Muscle layer of duodenum (tissue), 2 donors: Measurements from ENCODE around the gene MERTK.

Source experiments
- H3K27ac ChIP-seq: one replicate; pipeline ENCODE4 v1.7.0; 2013; ENCODE audit warnings: mild to moderate bottlenecking, low read length
- H3K27me3 ChIP-seq: one replicate; pipeline ENCODE4 v1.7.0; 2013; ENCODE audit warnings: low read depth, mild to moderate bottlenecking, control low read depth, low read length
- H3K36me3 ChIP-seq, 2 donors: one replicate each; pipeline ENCODE4 v1.7.0; 2013; ENCODE audit warnings: low read length in 2 of 2, control low read depth in 1 of 2, mild to moderate bottlenecking in 1 of 2; ENCODE audit not compliant: insufficient read depth in 2 of 2, control insufficient read depth in 1 of 2
- H3K4me1 ChIP-seq, 2 donors: one replicate each; pipeline ENCODE4 v1.7.0; 2013; ENCODE audit warnings: low read length in 2 of 2, mild to moderate bottlenecking in 2 of 2, control low read depth in 1 of 2, moderate library complexity in 1 of 2; ENCODE audit not compliant: insufficient read depth in 2 of 2, control insufficient read depth in 1 of 2
- H3K4me3 ChIP-seq, 2 donors: one replicate each; pipeline ENCODE4 v1.7.0; 2013; ENCODE audit warnings: low read length in 2 of 2, low read depth in 1 of 2, mild to moderate bottlenecking in 1 of 2
- H3K9me3 ChIP-seq, 2 donors: one replicate each; pipeline ENCODE4 v1.7.0; 2013; ENCODE audit warnings: low read length in 2 of 2, control low read depth in 1 of 2, mild to moderate bottlenecking in 1 of 2; ENCODE audit not compliant: control insufficient read depth in 1 of 2
- donor health status: healthy.

Gene MERTK

GRCh38 chr2:112019569-112019982, 121.2 kb downstream of the MERTK start:
- Histone ChIP-seq H3K27ac (no peak overlapping the region), H3K36me3 (peaks cover 4 to 9% of the 10 kb centered on the region in 2 donors), H3K27me3 (no peaks in the 10 kb centered on the region), H3K9me3 (no peaks in the 10 kb centered on the region), H3K4me3 (no peak overlapping the region), H3K4me1 (no peaks in the 10 kb centered on the region)

DNA sequence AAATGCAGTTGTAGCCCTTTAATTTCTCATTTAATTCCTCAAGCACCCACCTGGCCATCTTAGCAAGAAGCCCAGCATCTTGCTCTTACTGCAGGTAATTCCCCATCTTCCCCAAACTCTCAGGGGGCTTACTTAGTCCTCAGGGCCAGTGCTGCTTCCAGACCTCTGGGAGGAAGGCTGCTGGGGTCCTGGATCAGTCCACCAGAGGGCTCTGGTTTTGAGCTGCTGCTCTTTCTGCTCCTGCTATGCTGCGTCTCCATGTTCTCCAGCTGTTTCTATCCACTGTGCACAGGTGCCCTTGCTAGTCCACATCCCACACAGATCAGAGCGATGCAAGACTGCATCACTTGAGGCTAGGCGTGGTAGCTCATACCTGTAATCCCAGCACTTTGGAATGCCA, 122.2 kb downstream of the MERTK start:
- H3K27ac ChIP-seq, result no peak overlapping the region
- H3K4me1 ChIP-seq, result no peaks in the 10 kb centered on the region
- no peaks in the 10 kb centered on the region for H3K9me3 ChIP-seq
- H3K4me3 ChIP-seq, result no peak overlapping the region
- H3K36me3 ChIP-seq, result peaks cover 4 to 6% of the 10 kb centered on the region in 2 donors
- no peaks in the 10 kb centered on the region for H3K27me3 ChIP-seq

DNA sequence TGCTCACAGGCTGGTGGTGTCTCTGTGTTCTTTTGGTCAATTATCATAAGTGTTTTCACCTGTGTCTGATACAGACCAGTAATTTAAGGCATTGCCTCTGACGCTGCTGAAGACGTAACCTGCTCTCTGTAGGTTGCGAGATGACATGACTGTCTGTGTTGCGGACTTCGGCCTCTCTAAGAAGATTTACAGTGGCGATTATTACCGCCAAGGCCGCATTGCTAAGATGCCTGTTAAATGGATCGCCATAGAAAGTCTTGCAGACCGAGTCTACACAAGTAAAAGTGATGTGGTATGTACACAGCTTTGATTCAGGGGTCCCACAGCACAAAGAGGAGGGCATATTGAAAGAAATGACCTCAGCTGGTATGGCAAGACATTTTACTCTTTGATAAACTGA, 122.9 kb downstream of the MERTK start:
- no peak overlapping the region for H3K4me3 ChIP-seq
- H3K9me3 ChIP-seq, result no peaks in the 10 kb centered on the region
- H3K27ac ChIP-seq, result no peak overlapping the region
- no peaks in the 10 kb centered on the region for H3K4me1 ChIP-seq
- peaks cover 4 to 6% of the 10 kb centered on the region in 2 donors for H3K36me3 ChIP-seq
- H3K27me3 ChIP-seq, result no peaks in the 10 kb centered on the region

- no peaks in the 10 kb centered on the region for H3K4me1 ChIP-seq
- H3K27me3 ChIP-seq, result no peaks in the 10 kb centered on the region
- no peak overlapping the region for H3K27ac ChIP-seq
- no peak overlapping the region for H3K4me3 ChIP-seq
- H3K36me3 ChIP-seq, result peaks cover 4 to 6% of the 10 kb centered on the region in 2 donors
- no peaks in the 10 kb centered on the region for H3K9me3 ChIP-seq
Observed at GRCh38 chr2:112021781-112022231, 123.4 kb downstream of the MERTK start.

GRCh38 chr2:112023707-112024106, 125.3 kb downstream of the MERTK start:
- Histone ChIP-seq H3K9me3 (no peaks in the 10 kb centered on the region), H3K27ac (no peak overlapping the region), H3K4me1 (no peaks in the 10 kb centered on the region), H3K36me3 (peaks cover 6 to 8% of the 10 kb centered on the region in 2 donors), H3K4me3 (no peak overlapping the region), H3K27me3 (no peaks in the 10 kb centered on the region)

DNA sequence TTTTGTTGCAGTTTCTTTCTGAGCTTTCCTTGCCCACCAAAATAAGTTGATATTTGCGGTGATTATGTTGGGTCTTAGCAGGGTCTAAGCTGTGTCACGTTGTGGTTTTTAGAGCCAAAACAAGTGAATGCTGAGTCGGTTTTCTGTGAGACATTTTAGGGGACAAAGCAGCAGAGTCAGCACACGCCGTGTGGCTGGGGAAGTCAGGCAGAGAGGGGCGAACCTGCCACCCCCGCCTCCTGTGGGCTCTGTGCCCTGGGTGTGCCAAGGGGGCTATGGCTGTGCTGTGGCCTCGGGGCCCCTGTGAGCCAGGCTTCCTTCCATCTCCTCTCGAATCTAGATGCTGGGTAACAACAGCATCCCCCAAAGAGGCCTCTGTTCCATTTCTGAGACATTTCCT, 125.8 kb downstream of the MERTK start:
- no peak overlapping the region for H3K4me3 ChIP-seq
- no peaks in the 10 kb centered on the region for H3K27me3 ChIP-seq
- H3K36me3 ChIP-seq, result peaks cover 6 to 8% of the 10 kb centered on the region in 2 donors
- no peaks in the 10 kb centered on the region for H3K4me1 ChIP-seq
- H3K9me3 ChIP-seq, result no peaks in the 10 kb centered on the region
- H3K27ac ChIP-seq, result no peak overlapping the region

GRCh38 chr2:112024896-112025491, 126.6 kb downstream of the MERTK start:
- Histone ChIP-seq H3K4me1 (no peaks in the 10 kb centered on the region), H3K27ac (no peak overlapping the region), H3K27me3 (no peaks in the 10 kb centered on the region), H3K36me3 (peaks cover 6 to 8% of the 10 kb centered on the region in 2 donors), H3K4me3 (no peak overlapping the region), H3K9me3 (no peaks in the 10 kb centered on the region)

- Histone ChIP-seq H3K4me3 (no peak overlapping the region), H3K27me3 (no peaks in the 10 kb centered on the region), H3K27ac (no peak overlapping the region), H3K36me3 (peaks cover 6 to 8% of the 10 kb centered on the region in 2 donors), H3K9me3 (no peaks in the 10 kb centered on the region), H3K4me1 (no peaks in the 10 kb centered on the region)
Observed at GRCh38 chr2:112026509-112026908, 128.1 kb downstream of the MERTK start.

DNA sequence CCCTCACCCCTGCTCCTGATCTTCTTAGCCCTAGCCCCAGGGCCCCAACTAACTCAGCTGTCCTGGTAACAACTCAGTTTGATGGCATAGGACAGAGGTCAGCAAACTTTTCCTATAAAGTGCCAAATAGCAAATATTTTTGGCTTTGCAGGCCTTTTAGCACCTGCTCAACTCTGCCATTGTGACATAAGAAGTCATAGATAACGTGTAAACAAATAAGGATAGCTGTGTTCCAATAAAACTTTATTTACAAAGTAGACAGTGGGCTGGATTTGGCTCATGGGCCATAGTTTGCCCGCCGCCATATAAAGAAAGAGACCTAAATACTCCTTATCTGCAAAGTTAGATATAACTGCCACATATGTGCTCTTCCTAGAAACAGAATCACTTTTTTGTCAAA, 129.4 kb downstream of the MERTK start:
- peaks cover 4% of the 10 kb centered on the region in 2 donors for H3K36me3 ChIP-seq
- H3K9me3 ChIP-seq, result no peaks in the 10 kb centered on the region
- peaks cover 3 to 5% of the 10 kb centered on the region in 2 donors for H3K4me1 ChIP-seq
- no peaks in the 10 kb centered on the region for H3K27me3 ChIP-seq
- no peak overlapping the region for H3K4me3 ChIP-seq
- no peak overlapping the region for H3K27ac ChIP-seq

DNA sequence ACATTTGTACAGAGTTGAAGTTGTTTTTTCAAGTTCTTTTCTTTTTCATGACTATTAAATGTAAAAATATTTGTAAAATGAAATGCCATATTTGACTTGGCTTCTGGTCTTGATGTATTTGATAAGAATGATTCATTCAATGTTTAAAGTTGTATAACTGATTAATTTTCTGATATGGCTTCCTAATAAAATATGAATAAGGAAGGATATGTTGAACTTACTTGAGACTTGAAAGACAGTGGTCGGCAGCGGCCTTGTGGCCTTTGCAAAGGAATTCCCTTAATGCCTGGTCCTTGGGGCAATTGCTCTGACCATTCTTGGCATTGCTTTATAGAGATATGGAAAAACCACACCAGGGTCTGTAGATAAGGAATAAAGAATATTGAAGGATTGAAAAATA, 130.8 kb downstream of the MERTK start:
- no peak overlapping the region for H3K27ac ChIP-seq
- H3K9me3 ChIP-seq, result no peaks in the 10 kb centered on the region
- H3K27me3 ChIP-seq, result no peaks in the 10 kb centered on the region
- H3K4me1 ChIP-seq, result peaks cover 3 to 13% of the 10 kb centered on the region in 2 donors
- no peak overlapping the region for H3K4me3 ChIP-seq
- H3K36me3 ChIP-seq, result peaks cover 0 to 4% of the 10 kb centered on the region in 2 donors

DNA sequence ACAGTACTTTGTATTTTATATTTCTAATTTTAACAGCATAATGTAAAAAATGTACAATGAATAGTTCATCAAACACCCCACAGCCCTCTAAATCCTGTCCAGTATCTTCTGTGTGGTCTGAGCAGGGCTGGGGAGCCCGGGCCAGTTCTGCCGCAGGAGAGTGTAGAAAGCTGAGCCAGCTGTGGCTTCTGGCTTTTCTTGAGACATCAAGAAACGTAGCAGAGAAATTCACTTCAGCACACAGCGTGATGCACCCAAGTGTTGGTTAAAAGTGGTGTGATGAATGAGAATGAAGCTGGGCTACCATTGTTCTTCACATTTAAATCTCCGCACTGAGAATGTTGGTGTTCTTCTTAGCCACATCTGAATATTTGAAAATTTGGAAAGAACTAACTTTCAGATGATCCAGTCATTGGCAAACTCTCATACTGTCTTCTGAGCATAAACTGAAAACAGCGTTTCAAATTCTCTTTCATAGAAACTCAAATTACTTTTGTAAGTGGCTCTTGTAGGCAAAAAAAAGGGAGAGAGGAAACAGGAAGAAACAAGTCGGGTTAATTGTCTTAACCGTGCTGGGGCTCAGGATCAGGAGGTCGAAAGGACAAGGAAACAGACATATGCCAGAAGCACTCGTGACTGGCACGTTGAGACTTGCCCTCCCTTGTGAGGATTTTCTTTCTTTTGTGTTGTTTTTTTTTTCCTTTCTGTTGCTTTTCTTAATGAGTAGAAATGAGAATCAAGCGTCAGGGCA, 133.2 kb downstream of the MERTK start:
- no peaks in the 10 kb centered on the region for H3K9me3 ChIP-seq
- H3K4me1 ChIP-seq, result peaks cover 3 to 13% of the 10 kb centered on the region in 2 donors
- no peak overlapping the region for H3K4me3 ChIP-seq
- H3K27ac ChIP-seq, result peak overlapping the region; percentile 24
- no peaks in the 10 kb centered on the region for H3K27me3 ChIP-seq
- peaks cover 0 to 4% of the 10 kb centered on the region in 2 donors for H3K36me3 ChIP-seq
